ENCODE measurements around the gene WDCP. TPM values are rescaled to one million over a fixed set of nuclear protein-coding genes. Genes with fewer than 3 reads are reported as not detected.

WDCP gene
- total RNA-seq, 2 donors from 2014 or later: 6.3 to 7.2 TPM

DNA sequence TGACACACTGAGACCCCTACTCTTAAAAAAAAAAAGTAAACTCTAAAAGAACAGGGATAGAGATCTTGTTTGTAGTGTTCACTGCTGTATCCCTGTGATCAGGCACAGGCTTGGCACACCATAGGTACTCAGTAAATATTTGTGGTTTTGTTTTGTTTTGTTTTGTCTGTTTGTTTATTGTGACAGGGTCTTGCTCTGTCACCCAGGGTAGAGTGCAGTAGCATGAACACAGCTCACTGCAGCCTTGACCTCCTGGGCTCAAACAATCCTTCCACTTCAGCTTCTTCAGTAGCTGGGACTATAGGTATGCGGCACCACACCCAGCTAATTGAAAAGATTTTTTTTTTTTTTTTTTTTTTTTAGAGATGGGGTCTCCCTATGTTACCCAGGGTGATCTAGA lies 5.8 kb upstream of the WDCP start:
- intact Hi-C loops (cut with DNase I): no loop called here
- no peak for DNase-seq (ENCODE audit: low spot score)
- Histone ChIP-seq H3K27ac (no peak overlapping the region), H3K4me3 (no peak overlapping the region), H3K9me3 (no peaks in the 10 kb centered on the region), H3K4me1 (replicated peaks) (peaks cover 3% of the 10 kb centered on the region), H3K27me3 (replicated peaks; ENCODE audit: insufficient read depth) (no peaks in the 10 kb centered on the region), H3K36me3 (no peaks in the 10 kb centered on the region)
- 88% methylated on average over 1 of the region's 1 CpG for WGBS
- TF ChIP-seq POLR2A (IDR thresholded peaks at IDR 0.05): no peak
- TF ChIP-seq POLR2AphosphoS5 (IDR thresholded peaks at IDR 0.05): no peak
- TF ChIP-seq CTCF (IDR thresholded peaks at IDR 0.05): no peak

GRCh38 chr2:24051833-24052232 lies 4.6 kb upstream of the WDCP start:
- Histone ChIP-seq H3K9me3 (no peaks in the 10 kb centered on the region), H3K4me1 (replicated peaks) (peaks cover 3% of the 10 kb centered on the region), H3K27me3 (replicated peaks; ENCODE audit: insufficient read depth) (no peaks in the 10 kb centered on the region), H3K36me3 (no peaks in the 10 kb centered on the region), H3K27ac (no peak overlapping the region), H3K4me3 (no peak overlapping the region)
- no peak for DNase-seq (ENCODE audit: low spot score)
- TF ChIP-seq POLR2A (IDR thresholded peaks at IDR 0.05): no peak
- intact Hi-C loops (cut with DNase I): no loop called here
- 89% methylated on average over 8 of the region's 8 CpGs for WGBS

- TF ChIP-seq POLR2AphosphoS5 (IDR thresholded peaks at IDR 0.05): no peak
- no peak for TF ChIP-seq POLR2A (IDR thresholded peaks at IDR 0.05)
- TF ChIP-seq CTCF (IDR thresholded peaks at IDR 0.05): no peak
- Histone ChIP-seq H3K4me3 (peak overlapping the region; percentile 64 to 66), H3K36me3 (no peaks in the 10 kb centered on the region), H3K27ac (peak overlapping the region; percentile 39 to 71), H3K9me3 (no peaks in the 10 kb centered on the region), H3K27me3 (replicated peaks; ENCODE audit: insufficient read depth) (no peaks in the 10 kb centered on the region), H3K4me1 (replicated peaks) (peaks cover 3% of the 10 kb centered on the region)
- no peak for DNase-seq (ENCODE audit: low spot score)
- intact Hi-C loops (cut with DNase I): no loop called here
- WGBS: 5% methylated on average over 42 of the region's 47 CpGs
Measured at GRCh38 chr2:24050041-24050979, 3.1 kb upstream of the WDCP start.

DNA sequence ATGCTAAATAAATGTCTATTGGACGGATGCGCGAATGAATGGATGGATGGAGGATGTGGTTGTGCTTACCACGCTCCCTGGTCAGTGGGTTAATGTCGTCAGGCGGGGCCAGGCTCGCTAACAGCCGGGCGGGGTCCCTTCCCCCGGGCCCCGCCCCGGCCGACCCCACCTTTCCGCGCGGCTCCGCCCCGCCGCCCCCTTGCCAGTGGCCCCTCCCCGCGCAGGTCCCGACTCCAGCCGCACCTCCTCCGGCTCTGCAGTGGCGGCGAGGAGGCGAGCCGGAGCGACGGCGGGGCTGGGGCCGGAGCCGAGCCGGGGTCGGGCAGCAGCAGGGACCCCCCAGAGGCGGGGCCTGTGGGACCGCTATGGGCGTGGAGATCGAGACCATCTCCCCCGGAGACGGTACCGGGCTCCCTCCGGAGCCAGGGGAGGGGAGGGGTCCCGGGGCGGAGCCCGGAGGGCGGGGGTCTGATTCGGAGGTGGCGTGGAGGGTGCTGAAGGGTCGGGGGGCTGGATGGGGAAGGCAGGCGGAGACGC lies 2.4 kb upstream of the WDCP start, which contains the start of gene FKBP1B:
Gene FKBP1B (plus strand): TSS at position 257 of the 537 bp plus-strand sequence. CDS start 109 bp downstream, at position 366.
- 2% methylated on average over 47 of the region's 52 CpGs for WGBS
- H3K4me1 ChIP-seq (replicated peaks): peaks cover 3% of the 10 kb centered on the region
- peak; percentile 26 for DNase-seq (ENCODE audit: low spot score)
- peak within 1 kb of the TSS; percentile 39 to 71 for H3K27ac ChIP-seq
- no peaks in the 10 kb centered on the region for H3K9me3 ChIP-seq
- H3K4me3 ChIP-seq: peak within 1 kb of the TSS; percentile 64 to 66
- intact Hi-C loops (cut with DNase I): no loop called here
- H3K36me3 ChIP-seq: no peaks in the 10 kb centered on the region
- no peaks in the 10 kb centered on the region for H3K27me3 ChIP-seq (replicated peaks; ENCODE audit: insufficient read depth)
- TF ChIP-seq POLR2AphosphoS5 (IDR thresholded peaks at IDR 0.05): peak; percentile 11
- peak; percentile 51 for TF ChIP-seq POLR2A (IDR thresholded peaks at IDR 0.05)
- no peak for TF ChIP-seq CTCF (IDR thresholded peaks at IDR 0.05)

- no peak overlapping the region for H3K27ac ChIP-seq
- H3K27me3 ChIP-seq (replicated peaks; ENCODE audit: insufficient read depth): no peaks in the 10 kb centered on the region
- H3K9me3 ChIP-seq: no peaks in the 10 kb centered on the region
- intact Hi-C loops (cut with DNase I): no loop called here
- no peak for DNase-seq (ENCODE audit: low spot score)
- TF ChIP-seq POLR2AphosphoS5 (IDR thresholded peaks at IDR 0.05) (no peak), POLR2A (IDR thresholded peaks at IDR 0.05) (no peak), CTCF (IDR thresholded peaks at IDR 0.05) (no peak)
- WGBS: 15% methylated on average over 23 of the region's 23 CpGs
- no peaks in the 10 kb centered on the region for H3K36me3 ChIP-seq
- peak overlapping the region; percentile 64 to 66 for H3K4me3 ChIP-seq
- H3K4me1 ChIP-seq (replicated peaks): peaks cover 3% of the 10 kb centered on the region
Measured at GRCh38 chr2:24048769-24049484, 1.7 kb upstream of the WDCP start.
